ENCODE measurements around the gene PPP1R10.

The PPP1R10 gene

GRCh38 chr6:30619561-30619960 lies 2.5 kb upstream of the PPP1R10 start:
- no peak for DNase-seq (ENCODE audit: low read depth, low spot score)

DNA sequence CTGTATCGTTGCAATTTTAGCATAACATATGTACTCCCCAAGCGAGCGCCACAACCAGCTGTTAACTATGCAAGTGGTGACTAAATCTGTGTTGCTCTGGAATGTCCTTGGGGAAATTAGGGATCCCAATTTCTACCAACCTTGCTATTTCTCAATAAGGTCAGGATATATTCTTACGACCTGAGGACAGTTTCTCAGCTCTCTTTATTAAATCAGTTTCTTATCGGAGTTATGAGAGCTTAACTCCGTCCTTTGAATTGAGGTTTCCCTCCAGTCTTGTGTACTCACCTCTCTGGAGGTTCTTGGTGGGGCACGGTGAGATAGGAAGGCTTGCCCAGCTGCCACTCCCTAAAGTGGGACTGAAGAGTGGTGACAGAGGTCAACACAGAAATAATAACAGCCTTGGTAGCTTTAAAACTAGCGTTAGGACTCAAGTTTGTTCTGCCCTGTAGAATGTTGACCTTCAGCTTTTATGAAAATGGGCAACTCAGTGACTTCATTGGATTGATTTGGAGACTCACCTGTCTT lies 1.3 kb upstream of the PPP1R10 start:
- DNase-seq (ENCODE audit: low read depth, low spot score): no peak

DNA sequence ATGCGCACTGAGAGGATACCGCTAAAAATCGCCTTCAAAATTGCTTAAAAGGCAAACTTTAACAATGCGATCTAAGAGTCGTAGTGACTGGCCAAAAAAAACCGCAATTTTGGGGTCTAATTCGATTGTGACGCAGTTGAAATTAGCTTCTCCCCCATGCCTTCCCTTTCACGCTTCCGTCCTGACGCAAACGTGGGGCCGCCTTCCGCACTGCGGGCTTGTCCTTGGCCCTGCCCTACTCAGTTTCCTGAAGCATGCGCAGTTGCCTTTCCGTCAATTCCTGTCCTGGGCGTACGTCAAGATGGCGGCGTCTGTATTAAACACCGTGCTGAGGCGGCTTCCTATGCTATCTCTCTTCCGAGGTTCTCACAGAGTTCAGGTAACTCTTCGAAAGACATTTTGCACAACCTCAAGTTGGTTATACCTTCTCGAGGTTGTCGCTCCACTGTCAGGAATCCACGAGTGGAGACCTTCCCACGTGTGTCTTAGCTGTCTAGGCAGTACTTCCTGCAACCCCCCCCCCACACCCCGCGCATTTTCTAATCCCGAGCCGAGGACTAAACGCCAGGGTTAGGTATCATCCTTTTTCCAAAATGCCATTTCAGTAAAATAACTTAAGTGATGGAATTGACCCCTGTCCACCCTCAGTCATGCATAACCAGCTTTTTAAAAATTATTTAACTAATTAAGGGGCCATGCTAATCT lies 674 bp upstream of the PPP1R10 start, which contains the start of gene MRPS18B:
Gene MRPS18B (plus strand): TSS at position 276 of the 705 bp plus-strand sequence. CDS start 26 bp downstream, at position 302.
- peak; percentile 98 for DNase-seq (ENCODE audit: low read depth, low spot score)

DNA sequence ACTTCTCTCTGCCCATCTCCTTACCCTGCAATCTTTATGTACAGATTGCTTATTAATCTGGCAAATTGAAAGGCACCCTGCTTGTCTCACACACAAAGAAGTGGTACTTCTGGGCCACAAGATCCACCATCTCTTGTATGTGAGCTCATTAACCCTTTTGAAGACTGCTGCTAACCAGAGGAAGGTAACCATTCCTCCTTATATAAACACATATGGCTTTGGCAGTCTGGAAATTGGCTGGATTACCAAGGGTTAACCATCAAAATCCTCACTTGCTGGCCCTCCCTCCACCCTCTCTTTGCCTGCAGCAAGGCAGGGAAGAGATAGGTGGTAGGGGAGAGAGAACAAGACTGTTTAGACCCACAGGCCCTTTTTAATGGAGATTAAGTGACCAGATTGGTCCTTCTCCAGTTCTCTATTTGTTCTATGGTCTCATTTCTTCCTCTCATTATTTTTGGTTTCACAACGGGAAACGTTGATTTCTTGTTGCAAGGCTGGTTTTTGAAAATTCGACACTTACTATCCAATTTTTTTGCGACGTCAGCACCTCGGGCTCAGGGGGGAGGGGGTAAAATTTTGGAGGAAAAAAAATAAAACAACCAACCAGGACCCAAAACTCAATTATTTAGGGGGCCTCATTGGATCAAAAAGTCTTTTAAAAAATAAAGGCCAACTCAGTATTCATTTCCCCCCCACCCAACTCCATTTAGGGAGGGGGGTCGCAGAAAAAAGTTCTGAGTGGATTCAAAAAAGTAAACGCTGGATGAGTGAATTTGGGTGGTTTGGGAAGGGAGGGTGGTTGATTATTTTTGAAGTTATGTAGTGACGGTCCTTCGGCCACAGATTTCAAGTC lies 859 bp downstream of the PPP1R10 start:
- no peak for DNase-seq (ENCODE audit: low read depth, low spot score)

DNA sequence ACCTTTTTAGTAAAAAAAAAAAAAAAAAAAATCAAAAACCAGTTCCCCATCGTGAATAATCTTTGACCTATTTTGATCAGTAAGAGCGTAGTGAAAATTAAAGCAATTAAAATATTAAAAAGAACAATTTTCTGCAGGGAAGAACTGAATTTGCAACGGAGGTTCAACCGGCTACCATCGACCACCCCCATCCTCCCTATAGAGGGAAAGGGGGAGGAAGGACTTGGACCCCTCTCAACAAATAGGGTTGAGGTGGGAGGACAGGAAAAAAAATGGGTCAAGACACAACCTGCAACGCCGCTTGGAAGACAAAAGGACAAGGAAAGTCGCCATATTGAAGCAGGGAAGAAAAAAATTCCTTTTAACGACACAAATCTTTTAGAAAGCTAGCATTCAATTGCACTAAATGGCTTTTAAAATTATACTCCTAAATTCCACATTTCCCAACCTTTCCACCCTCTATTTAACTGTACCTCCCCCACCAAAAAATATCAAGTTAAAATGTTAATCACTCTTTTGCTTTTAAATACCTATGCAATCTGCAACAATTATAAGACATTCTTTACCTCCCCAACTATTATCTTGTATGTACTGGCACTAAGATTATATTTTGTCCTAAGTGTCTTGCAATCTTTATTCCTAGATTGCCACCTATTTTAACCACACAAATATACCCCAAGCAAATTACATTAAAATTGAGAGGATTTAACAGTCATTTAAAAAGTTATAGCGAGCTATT lies 1.7 kb downstream of the PPP1R10 start:
- DNase-seq (ENCODE audit: low read depth, low spot score): no peak

- DNase-seq (ENCODE audit: low read depth, low spot score): peak; percentile 78
Measured at GRCh38 chr6:30614843-30615218, 2.2 kb downstream of the PPP1R10 start.

DNA sequence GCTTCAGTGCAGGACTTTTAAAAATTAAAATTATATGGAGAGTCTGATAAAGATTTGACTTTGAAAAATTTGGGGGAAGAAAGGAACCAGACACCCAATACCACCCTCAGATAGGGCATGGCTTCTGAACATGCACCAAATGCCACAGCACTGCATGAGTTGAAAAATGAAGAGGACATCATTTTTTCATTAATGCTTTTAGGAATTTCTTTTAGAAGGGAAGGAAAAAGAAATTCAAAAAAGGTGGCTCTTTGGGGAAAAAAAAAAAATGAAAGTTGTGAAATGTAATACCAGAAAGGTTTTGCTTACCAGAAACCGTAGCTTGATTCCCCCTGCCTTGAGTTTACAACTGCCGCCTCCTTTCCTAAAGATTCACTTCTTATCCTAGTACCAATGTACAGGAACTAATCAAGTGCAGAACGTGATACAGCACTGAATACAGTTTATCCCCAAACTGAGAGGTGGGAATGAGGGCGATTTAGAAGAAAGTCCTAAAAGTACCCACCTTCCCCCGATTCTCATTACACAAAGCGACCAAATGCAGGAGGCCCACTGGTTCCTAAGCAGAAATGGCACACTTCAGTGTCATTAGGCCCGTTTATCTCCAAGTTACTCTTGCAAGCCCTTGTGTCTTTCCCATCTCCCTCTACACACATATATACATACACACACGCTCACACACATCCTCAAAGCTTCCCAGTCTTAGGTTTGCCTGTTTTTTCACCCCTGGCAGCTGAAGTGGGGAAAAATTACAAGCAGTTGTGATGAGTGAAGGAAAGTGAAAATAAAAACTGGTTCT lies 2.8 kb downstream of the PPP1R10 start:
- DNase-seq (ENCODE audit: low read depth, low spot score): no peak

DNA sequence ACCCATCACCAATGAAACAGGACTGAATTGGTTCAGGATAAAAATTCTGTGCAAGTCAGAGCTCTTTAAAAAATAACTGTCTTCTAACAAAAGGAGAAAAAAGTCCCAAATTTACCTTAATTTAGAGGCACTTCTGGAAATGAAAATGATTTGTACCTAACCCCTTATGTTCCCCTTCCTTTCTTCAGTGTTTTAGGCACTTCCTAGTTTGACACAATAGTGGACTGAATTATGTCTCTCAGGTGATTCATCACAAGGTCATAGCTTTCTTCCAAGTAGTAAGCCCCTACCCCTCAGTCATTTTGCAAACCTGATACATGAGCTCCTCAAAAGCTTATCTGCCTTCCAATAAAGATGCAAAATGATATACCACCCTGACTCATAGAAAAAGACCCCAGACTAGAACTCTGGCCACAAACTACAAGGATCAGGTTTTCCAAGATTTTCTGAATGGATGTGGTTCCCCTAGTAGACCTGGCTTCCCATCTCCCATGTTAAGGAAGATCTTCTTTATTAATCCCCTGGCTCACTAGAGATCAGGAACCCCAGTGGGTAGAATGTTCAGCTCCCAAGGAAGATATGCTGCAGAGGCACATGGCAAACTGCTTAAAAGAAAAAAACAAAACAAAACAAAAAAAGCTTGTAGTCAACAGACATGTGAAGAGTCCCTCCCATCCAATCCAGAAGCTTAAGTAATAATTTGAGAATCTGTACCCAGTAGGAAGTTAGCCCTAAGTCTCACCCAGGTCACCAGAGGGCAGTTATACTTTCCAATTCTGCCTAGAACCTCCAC lies 3.6 kb downstream of the PPP1R10 start:
- no peak for DNase-seq (ENCODE audit: low read depth, low spot score)

DNA sequence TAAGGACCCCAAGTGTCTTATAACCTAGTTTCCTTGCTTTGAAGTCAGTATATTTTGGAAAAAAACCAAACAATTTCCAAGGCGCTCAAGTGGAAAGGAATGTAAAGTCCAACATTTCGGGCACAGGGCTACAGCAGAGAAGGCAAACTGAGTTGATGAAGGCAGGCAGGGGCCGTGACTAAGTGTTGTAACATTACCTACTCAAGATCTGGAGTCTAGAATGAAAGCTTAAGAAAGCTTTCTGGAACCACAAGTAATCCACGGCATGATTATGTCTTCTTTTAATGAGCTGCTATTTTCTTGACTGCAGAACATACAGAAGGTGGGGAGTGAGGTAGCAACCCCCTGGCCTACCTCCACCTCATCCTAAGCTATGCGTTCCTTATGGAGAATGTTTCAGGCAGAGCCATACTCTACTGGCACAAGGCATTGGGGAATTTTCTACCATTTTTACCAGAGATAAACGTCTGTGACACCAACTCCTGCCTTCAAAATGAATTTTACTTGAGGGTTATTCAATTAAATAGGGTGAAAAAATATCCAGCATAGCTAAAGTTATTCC lies 4.3 kb downstream of the PPP1R10 start:
- no peak for DNase-seq (ENCODE audit: low read depth, low spot score)

GRCh38 chr6:30612213-30612612 lies 4.8 kb downstream of the PPP1R10 start:
- DNase-seq (ENCODE audit: low read depth, low spot score): no peak

DNA sequence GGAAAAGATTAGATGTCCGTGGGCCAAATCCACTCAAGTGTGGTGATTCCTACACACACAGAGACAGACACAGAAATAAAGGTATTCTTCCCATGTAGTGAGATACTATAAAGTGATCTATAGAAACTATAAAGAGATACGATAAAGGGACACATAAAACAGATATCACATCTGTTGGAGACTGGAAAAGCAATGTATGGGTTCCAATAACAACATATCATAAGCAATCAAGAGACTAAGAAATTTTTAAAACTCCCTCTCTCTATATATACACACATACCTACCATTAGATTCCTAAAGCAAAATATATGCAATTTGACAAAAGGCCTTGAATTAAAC lies 5.2 kb downstream of the PPP1R10 start:
- DNase-seq (ENCODE audit: low read depth, low spot score): no peak

DNA sequence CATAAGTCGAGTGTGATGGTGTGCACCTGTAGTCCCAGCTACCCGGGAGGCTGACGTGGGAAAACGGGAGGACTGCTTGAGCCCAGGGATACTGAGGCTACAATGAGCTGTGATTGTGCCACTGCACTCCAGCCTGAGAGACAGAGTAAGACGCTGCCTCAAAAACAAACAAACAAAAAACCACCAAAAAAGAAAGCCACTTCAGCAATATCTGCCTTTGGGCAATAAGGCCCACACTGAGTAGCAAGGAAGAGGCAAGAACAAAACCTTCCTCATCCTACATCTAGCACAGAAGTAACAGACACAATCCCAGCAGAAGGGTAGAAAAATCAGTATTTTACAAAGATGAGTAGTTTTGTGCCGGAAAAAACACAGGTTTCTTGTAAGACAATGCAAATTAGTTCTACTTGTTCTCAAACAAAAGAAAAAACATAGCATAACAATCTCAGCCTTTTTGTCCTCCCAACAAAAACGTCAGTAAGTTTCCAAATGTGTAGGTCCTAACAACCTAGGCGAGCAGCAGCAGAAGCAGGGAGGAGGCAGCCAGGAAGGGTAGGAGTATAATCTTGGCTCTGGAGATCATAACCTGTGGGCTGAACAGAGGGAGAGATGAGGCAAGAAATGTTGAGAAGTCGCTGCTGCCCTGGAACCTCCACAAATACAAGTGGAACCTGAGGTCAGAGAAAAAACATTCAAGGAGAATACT lies 5.7 kb downstream of the PPP1R10 start:
- no peak for DNase-seq (ENCODE audit: low read depth, low spot score)

DNA sequence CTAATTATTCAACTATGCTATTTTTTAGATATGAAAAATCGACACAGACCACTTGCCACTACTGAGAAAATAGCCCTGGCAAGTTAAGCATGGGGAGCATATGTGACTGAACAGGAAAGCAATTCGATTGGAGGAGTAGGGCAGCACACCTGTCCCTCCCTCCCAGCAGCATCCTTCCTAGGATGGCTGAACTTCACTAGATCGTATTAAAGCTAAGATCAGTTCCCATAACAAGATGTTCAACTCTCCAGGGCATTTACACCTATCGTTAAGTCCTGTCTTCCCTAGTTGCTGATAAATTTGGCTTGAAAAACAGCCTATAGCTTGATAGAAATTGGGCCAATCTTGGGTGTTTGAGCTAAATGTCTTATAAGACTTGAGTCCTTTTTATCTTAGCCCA lies 7.0 kb downstream of the PPP1R10 start:
- DNase-seq (ENCODE audit: low read depth, low spot score): no peak

DNA sequence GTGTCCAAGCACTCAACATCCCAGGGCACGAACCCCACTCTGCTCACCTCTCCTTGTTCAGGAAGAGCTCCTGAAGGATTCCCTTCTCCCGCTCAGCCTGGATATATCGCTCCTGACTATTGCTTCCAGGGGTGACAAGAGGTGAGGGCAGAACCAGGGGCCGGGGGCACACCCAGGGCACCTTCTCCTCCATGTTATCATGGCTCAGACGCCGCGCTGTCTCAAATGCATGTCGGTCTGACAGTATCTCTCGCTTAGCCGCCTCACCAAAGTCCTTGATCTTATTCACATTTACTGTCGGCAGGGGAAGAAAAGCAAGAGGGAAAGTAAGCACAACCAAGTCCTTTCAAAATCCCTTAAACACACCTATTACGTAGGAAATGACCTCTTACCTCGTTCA lies 13.1 kb downstream of the PPP1R10 start:
- DNase-seq (ENCODE audit: low read depth, low spot score): no peak

- DNase-seq (ENCODE audit: low read depth, low spot score): no peak
Measured at GRCh38 chr6:30601815-30602641, 15.0 kb downstream of the PPP1R10 start.

- no peak for DNase-seq (ENCODE audit: low read depth, low spot score)
Measured at GRCh38 chr6:30601436-30601814, 15.6 kb downstream of the PPP1R10 start.

DNA sequence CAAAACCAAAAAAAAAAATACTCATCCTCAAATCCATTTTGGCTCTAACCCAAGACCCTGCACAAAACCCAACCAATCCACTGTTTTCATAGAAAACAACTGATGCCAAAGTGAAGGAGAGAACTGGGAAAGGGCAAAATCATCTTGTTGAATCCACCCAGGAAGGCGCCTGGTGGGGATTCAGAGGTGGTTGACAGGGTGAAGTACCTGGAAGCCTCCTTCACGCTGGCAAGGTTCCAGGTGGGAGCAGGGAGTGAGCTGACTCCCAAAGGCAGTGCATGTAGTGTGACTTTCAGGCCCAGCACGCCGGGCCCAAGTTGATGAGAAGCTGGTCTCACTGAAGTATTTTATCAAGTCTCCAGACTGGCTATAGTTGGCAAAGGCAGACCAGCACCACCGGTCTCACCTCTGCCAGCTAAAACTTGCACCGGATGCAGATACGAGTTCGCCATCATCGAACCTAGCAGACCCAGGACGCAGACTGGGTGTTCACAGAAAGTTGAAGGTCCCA lies 16.5 kb downstream of the PPP1R10 start:
- DNase-seq (ENCODE audit: low read depth, low spot score): no peak

- no peak for DNase-seq (ENCODE audit: low read depth, low spot score)
Measured at GRCh38 chr6:30599625-30600324, 17.3 kb downstream of the PPP1R10 start.

All from activated CD4-positive, CD25-positive, alpha-beta regulatory T cell treated with anti-CD3 and anti-CD28 coated beads, Interleukin-2, amount 50 U/mL, for 16 hours (primary cell).